Measurements from ENCODE around the gene ZDHHC18.

DNA sequence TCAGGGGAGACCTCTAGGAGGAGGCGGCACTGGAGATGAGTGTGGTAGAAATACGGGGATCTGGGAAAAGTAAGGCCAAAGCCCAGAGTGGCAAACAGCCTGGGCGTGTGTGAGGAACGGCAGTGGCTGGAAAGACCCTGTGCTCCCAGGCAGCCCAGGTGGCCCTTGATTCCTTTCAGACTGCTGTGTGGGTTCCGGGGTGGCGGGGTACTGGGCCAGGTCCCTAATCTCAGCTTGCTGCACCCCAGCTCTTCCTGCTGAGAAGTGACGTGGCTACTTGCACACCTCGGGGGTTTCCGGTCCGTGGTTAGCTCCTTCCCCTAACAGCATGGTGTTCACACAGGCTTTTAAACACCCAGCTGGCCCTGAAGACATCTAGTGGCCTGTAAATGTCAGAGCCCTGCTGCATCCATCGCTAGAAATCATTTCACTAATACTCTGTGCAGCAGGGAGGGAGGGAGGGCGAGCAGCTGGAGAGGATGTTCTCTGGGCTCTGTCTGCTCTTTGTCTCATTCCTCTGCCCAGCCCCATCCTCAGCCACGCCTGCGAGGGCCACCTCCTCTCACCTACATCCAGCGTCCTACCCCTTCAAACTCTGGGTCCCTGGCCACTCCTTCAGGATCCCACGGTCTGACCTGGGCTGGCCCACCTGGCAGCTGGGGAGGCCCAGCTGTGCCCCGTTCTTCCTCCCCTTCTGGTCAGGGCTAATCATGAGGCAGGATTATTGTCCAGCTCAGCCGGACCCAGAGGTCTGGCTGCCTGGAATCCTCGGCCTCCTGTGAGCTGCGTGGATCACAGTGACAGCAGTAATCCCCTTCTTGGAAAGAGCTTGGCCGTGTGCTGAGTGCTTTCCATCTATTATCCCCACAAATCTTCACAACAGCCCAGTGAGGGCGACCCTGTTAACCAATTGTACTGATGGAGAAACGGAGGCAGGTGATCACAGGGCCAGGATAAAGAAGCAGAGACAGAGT, 7.2 kb downstream of the ZDHHC18 start:
- TF ChIP-seq TAF1 (IDR thresholded peaks at IDR 0.05; ENCODE audit: borderline replicate concordance, insufficient read depth, low read length) (no peak), POLR2AphosphoS5 (IDR thresholded peaks at IDR 0.05; ENCODE audit: low read depth, low read length) (no peak)
